Ovary (tissue), 9 donors: ENCODE results near the gene ANP32B. TPM values are rescaled to one million over a fixed set of nuclear protein-coding genes. Genes with fewer than 3 reads are reported as not detected.

Source experiments
- DNase-seq, 5 donors: peaks; one replicate each; pipeline ENCODE4 v3.0.0-alpha.2; 2019 to 2020
- H3K27ac ChIP-seq, 2 donors: fragments of 200-600 bp; one replicate each; pipeline versions ENCODE4 v1.5.1 to v1.8.0; 2019 to 2022
- H3K27me3 ChIP-seq: fragments of 200-600 bp; one replicate; pipeline ENCODE4 v1.8.0; 2022
- H3K36me3 ChIP-seq: fragments of 200-600 bp; sonication (generic); one replicate; pipeline ENCODE4 v1.5.1; 2019
- H3K4me1 ChIP-seq: one replicate; pipeline ENCODE4 v1.8.1; 2013; ENCODE audit warnings: mild to moderate bottlenecking, moderate library complexity; ENCODE audit not compliant: insufficient read depth
- H3K4me3 ChIP-seq: fragments of 200-600 bp; sonication (generic); one replicate; pipeline ENCODE4 v1.5.1; 2017
- H3K9me3 ChIP-seq, 2 donors: fragments of 200-600 bp in 1 of 2; sonication (generic) in 1 of 2; one replicate each; pipeline versions ENCODE4 v1.5.1 to v1.8.1; 2013 to 2019; ENCODE audit warnings: mild to moderate bottlenecking in 1 of 2, moderate library complexity in 1 of 2
- EP300 ChIP-seq: sonication (generic); formaldehyde crosslinking; IDR thresholded peaks from one replicate; pipeline ENCODE4 v1.6.1; 2017; ENCODE audit warnings: antibody characterized with exemption
- POLR2A ChIP-seq: fragments of 450-650 bp; IDR thresholded peaks from one replicate; pipeline ENCODE4 v1.6.1; 2017; ENCODE audit warnings: antibody characterized with exemption, mild to moderate bottlenecking, moderate library complexity
- WGBS, 3 donors: extraction: QIAGEN DNeasy Blood & Tissue Kit in 1 of 3; methylation state at CpG; one replicate each; pipeline versions ENCODE4 v1.1.5 to v1.1.7; 2013 to 2017; 5-methylcytosine and 5-hydroxymethylcytosine counted together
- intact Hi-C, 4 donors: fragments of 100-400 bp; cut with DNase I; formaldehyde crosslinking; loops; one replicate each; pipeline versions ENCODE4 v1.11.0 to v1.15.1; 2022 to 2023
- polyA plus RNA-seq, 2 donors: library from polyadenylated mRNA; stranded (reverse); fragments of 200-250 nt in 1 of 2; fragments of 350-450 nt in 1 of 2; fragmentation: Illumina TruSeq in 1 of 2; extraction: RNeasy Lipid Tissue Mini Kit (QIAGEN cat#74804) in 1 of 2; gene quantifications; one replicate each; pipeline ENCODE4 v1.2.3, GENCODE V29; 2013 to 2014
- total RNA-seq, 7 donors: library from RNA; depleted of rRNA in 2 of 7; stranded (reverse); fragments of >200 nt in 2 of 7; fragmentation: NEBNext Ultra II Directional in 3 of 7; extraction: Animal tissue kit (Norgen Biotek cat#: 25700) in 3 of 7; gene quantifications; one replicate each; pipeline versions ENCODE4 v1.1.0 to v1.2.4, GENCODE V29; 2016 to 2023
- TF ChIP-seq, protein P1 (sequence below), 3 donors: fragments of 450-650 bp in 2 of 3; fragments of 200-600 bp in 1 of 3; IDR thresholded peaks; one replicate each; pipeline versions ENCODE4 v1.5.1 to v1.8.0; 2016 to 2022; ENCODE audit warnings: antibody characterized with exemption in 3 of 3, mild to moderate bottlenecking in 1 of 3
- donor health status: DM: no; HTN: no; CAD: no; lungs with moderate emphysema.
- donor health status: DM: no; HTN: no; CAD: no.
- donor health status: Bipolar disorder and iron deficiency.
- donor health status: DM: yes; HTN: yes; CAD: no.
- donor health status: DM: no; HTN: no; CAD: no.
- donor health status: DM: yes; HTN: yes; CAD: no.

ANP32B gene
- total and polyA plus RNA-seq, 9 donors = 41.4 to 302 (median 153) TPM

- Histone ChIP-seq H3K4me3 (no peak within 1 kb of the TSS), H3K27ac (no peak within 1 kb of the TSS), H3K36me3 (no peaks in the 10 kb centered on the region), H3K27me3 (no peaks in the 10 kb centered on the region), H3K4me1 (no peaks in the 10 kb centered on the region), H3K9me3 (no peaks in the 10 kb centered on the region)
- DNase-seq = no peak
- no peak for TF ChIP-seq POLR2A
- TF ChIP-seq EP300 = no peak
- TF ChIP-seq, protein P1, sequence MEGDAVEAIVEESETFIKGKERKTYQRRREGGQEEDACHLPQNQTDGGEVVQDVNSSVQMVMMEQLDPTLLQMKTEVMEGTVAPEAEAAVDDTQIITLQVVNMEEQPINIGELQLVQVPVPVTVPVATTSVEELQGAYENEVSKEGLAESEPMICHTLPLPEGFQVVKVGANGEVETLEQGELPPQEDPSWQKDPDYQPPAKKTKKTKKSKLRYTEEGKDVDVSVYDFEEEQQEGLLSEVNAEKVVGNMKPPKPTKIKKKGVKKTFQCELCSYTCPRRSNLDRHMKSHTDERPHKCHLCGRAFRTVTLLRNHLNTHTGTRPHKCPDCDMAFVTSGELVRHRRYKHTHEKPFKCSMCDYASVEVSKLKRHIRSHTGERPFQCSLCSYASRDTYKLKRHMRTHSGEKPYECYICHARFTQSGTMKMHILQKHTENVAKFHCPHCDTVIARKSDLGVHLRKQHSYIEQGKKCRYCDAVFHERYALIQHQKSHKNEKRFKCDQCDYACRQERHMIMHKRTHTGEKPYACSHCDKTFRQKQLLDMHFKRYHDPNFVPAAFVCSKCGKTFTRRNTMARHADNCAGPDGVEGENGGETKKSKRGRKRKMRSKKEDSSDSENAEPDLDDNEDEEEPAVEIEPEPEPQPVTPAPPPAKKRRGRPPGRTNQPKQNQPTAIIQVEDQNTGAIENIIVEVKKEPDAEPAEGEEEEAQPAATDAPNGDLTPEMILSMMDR (IDR thresholded peaks at IDR 0.05) = no peak
- intact Hi-C loops = no loop called here
- WGBS, 3 donors = 65 to 73% (median 70%) methylated on average over 3 of the region's 3 CpGs
Measured at GRCh38 chr9:97938081-97938644, 45.0 kb upstream of the ANP32B start, which contains the start of gene HEMGN. Gene HEMGN (minus strand): TSS chr9:97938172. CDS start chr9:97938136, 36 bp downstream.

DNA sequence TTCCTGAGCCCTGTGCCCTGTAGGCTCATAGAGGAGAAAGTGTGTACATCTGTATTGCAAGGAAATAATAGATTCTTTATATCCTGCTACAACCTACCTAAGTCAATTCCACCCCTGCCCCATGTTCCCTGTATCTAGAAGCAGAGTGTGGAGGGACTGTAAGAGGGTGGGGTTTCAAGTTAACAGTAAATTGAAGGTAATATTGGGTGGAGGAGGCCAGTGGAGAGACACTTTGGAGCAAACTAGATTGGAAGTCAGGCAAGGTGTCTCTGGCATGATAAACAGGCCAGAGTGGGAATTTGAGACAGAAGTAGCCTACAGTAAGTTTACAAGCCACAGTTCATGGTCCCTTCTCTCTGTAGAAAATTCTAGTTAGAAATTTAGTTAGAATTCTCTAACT lies 42.9 kb upstream of the ANP32B start:
- intact Hi-C loops = no loop called here
- H3K27me3 ChIP-seq = no peaks in the 10 kb centered on the region
- H3K4me3 ChIP-seq = no peak overlapping the region
- DNase-seq = no peak
- H3K4me1 ChIP-seq = no peaks in the 10 kb centered on the region
- H3K27ac ChIP-seq = no peak overlapping the region
- TF ChIP-seq, protein P1 (IDR thresholded peaks at IDR 0.05) = no peak
- TF ChIP-seq EP300 = no peak
- TF ChIP-seq POLR2A = no peak
- H3K9me3 ChIP-seq = no peaks in the 10 kb centered on the region
- no peaks in the 10 kb centered on the region for H3K36me3 ChIP-seq

GRCh38 chr9:97940741-97941140 lies 42.4 kb upstream of the ANP32B start:
- DNase-seq = no peak
- intact Hi-C loops = no loop called here
- Histone ChIP-seq H3K27me3 (no peaks in the 10 kb centered on the region), H3K9me3 (no peaks in the 10 kb centered on the region), H3K27ac (no peak overlapping the region), H3K4me1 (no peaks in the 10 kb centered on the region), H3K36me3 (no peaks in the 10 kb centered on the region), H3K4me3 (no peak overlapping the region)
- TF ChIP-seq EP300 = no peak
- no peak for TF ChIP-seq POLR2A
- TF ChIP-seq, protein P1 (IDR thresholded peaks at IDR 0.05) = no peak
- 52 to 62% (median 53%) methylated on average over 3 of the region's 3 CpGs for WGBS, 3 donors

GRCh38 chr9:97941323-97941722 lies 41.8 kb upstream of the ANP32B start:
- intact Hi-C loops = no loop called here
- Histone ChIP-seq H3K9me3 (no peaks in the 10 kb centered on the region), H3K4me1 (no peaks in the 10 kb centered on the region), H3K27ac (no peak overlapping the region), H3K27me3 (no peaks in the 10 kb centered on the region), H3K4me3 (no peak overlapping the region), H3K36me3 (no peaks in the 10 kb centered on the region)
- no peak for DNase-seq
- 71 to 78% (median 76%) methylated on average over 1 of the region's 1 CpG for WGBS, 3 donors
- TF ChIP-seq, protein P1 (IDR thresholded peaks at IDR 0.05) = no peak
- TF ChIP-seq EP300 = no peak
- no peak for TF ChIP-seq POLR2A
